ENCODE measurements around the gene JAKMIP3. TPM values are rescaled to one million over a fixed set of nuclear protein-coding genes. Genes with fewer than 3 reads are reported as not detected.

Gene JAKMIP3
- total RNA-seq, 4 donors from 2014 or later = 0.42 to 1.9 (median 0.87) TPM

GRCh38 chr10:132039371-132039770, 26.4 kb upstream of the JAKMIP3 start:
- no peaks in the 10 kb centered on the region for H3K9me3 ChIP-seq
- H3K27ac ChIP-seq = no peak overlapping the region
- no CpG with 5 or more reads among the region's 8 CpGs for WGBS, 2 donors (ENCODE audit: low coverage in 1 of 2)
- no peaks in the 10 kb centered on the region for H3K36me3 ChIP-seq
- H3K4me3 ChIP-seq = no peak overlapping the region
- TF ChIP-seq POLR2A (IDR thresholded peaks at IDR 0.05) (no peak), CTCF (IDR thresholded peaks at IDR 0.05) (no peak), POLR2AphosphoS5 (IDR thresholded peaks at IDR 0.05) (no peak), EP300 (IDR thresholded peaks at IDR 0.05) (no peak)
- H3K4me1 ChIP-seq = peaks cover 0 to 21% (median 7%) of the 10 kb centered on the region in 3 donors
- no peak for ATAC-seq
- peaks cover 64% of the 10 kb centered on the region for H3K27me3 ChIP-seq

DNA sequence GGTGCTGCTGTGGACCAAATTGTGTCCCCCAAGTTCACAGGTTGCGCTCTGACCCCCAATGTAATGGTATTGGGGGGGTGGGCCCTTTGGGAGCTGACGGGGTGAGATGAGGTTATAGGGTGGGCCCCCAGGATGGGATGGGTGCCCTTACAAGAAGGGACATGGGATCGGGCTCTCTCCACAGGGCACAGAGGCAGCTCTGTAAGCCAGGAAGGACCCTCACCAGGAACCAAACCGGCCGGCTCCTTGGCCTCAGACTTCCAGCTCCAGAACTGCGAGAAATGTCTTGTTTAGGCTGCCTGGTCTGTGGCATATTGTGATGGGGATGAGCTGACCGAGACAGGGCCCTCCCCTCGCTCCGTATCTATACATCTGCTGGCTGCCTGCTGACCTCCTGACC, 25.7 kb upstream of the JAKMIP3 start:
- Histone ChIP-seq H3K9me3 (no peaks in the 10 kb centered on the region), H3K4me1 (peaks cover 0 to 21% (median 7%) of the 10 kb centered on the region in 3 donors), H3K4me3 (no peak overlapping the region), H3K27me3 (peaks cover 63% of the 10 kb centered on the region), H3K36me3 (no peaks in the 10 kb centered on the region), H3K27ac (no peak overlapping the region)
- WGBS, 2 donors (ENCODE audit: low coverage in 1 of 2) = 54 to 66% methylated on average over 3 to 5 of the region's 9 CpGs
- ATAC-seq = no peak
- TF ChIP-seq CTCF (IDR thresholded peaks at IDR 0.05) = no peak
- no peak for TF ChIP-seq POLR2AphosphoS5 (IDR thresholded peaks at IDR 0.05)
- TF ChIP-seq EP300 (IDR thresholded peaks at IDR 0.05) = no peak
- no peak for TF ChIP-seq POLR2A (IDR thresholded peaks at IDR 0.05)

- ATAC-seq = no peak
- Histone ChIP-seq H3K36me3 (no peaks in the 10 kb centered on the region), H3K27ac (no peak overlapping the region), H3K4me3 (no peak overlapping the region), H3K9me3 (no peaks in the 10 kb centered on the region), H3K27me3 (peaks cover 50% of the 10 kb centered on the region), H3K4me1 (peaks cover 0 to 12% (median 2%) of the 10 kb centered on the region in 3 donors)
- 79 to 97% methylated on average over 2 to 5 of the region's 15 CpGs for WGBS, 2 donors (ENCODE audit: low coverage in 1 of 2)
- TF ChIP-seq POLR2AphosphoS5 (IDR thresholded peaks at IDR 0.05) (no peak), POLR2A (IDR thresholded peaks at IDR 0.05) (no peak), EP300 (IDR thresholded peaks at IDR 0.05) (no peak), CTCF (IDR thresholded peaks at IDR 0.05) (no peak)
Observed at GRCh38 chr10:132041340-132041739, 24.4 kb upstream of the JAKMIP3 start.

DNA sequence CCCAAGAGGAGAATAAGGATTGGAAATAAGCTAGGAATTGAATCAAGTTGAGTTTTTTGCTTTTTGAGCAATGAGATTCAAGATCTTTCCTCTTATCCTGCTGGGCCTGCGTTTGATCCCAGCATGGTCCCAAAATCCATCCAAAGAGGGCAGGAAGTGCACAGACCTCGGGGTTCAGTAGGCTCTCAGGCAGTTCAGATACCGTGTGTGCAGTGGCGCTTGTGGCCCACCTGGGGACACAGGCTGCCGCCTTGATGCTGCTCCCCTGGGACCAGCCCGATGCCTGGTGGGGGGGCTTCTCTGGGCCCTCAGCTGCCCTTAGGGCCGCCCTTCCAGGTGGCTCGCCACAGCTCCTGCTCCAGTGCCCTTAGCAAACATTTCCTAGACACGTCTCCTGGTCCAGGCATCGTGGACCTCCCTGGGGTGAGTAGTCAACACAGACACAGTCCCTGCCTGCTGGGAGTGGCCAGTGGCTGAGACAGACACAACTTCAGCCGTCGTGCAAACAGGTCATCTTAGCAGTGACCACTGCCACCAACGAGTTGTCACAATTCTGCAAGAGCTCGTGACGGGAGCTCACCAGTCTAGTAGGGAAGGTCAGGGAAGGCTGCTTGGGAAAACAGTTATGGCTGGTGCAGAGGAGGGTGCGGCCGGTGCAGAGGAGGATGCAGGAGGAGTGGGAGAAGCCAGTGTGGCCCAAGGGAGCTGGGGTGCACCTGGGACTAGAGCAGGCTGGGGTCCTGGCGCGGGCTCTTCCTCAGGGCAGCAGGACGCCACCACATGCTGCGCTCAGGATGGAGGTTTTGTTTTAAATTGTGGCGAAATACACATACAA, 21.7 kb upstream of the JAKMIP3 start:
- H3K27ac ChIP-seq = no peak overlapping the region
- peaks cover 29% of the 10 kb centered on the region for H3K27me3 ChIP-seq
- no peak for TF ChIP-seq POLR2A (IDR thresholded peaks at IDR 0.05)
- TF ChIP-seq CTCF (IDR thresholded peaks at IDR 0.05) = no peak
- no peak for TF ChIP-seq POLR2AphosphoS5 (IDR thresholded peaks at IDR 0.05)
- no peak for TF ChIP-seq EP300 (IDR thresholded peaks at IDR 0.05)
- no peaks in the 10 kb centered on the region for H3K4me1 ChIP-seq
- WGBS, 2 donors (ENCODE audit: low coverage in 1 of 2) = 22 to 42% methylated on average over 2 to 7 of the region's 22 CpGs
- no peak overlapping the region for H3K4me3 ChIP-seq
- no peak for ATAC-seq
- no peaks in the 10 kb centered on the region for H3K9me3 ChIP-seq
- no peaks in the 10 kb centered on the region for H3K36me3 ChIP-seq

- ATAC-seq = no peak
- 79 to 83% methylated on average over 8 to 14 of the region's 18 CpGs for WGBS, 2 donors (ENCODE audit: low coverage in 1 of 2)
- H3K9me3 ChIP-seq = no peaks in the 10 kb centered on the region
- TF ChIP-seq POLR2AphosphoS5 (IDR thresholded peaks at IDR 0.05) = no peak
- TF ChIP-seq POLR2A (IDR thresholded peaks at IDR 0.05) = no peak
- no peak for TF ChIP-seq CTCF (IDR thresholded peaks at IDR 0.05)
- no peak for TF ChIP-seq EP300 (IDR thresholded peaks at IDR 0.05)
- H3K36me3 ChIP-seq = no peaks in the 10 kb centered on the region
- H3K27ac ChIP-seq = no peak overlapping the region
- no peaks in the 10 kb centered on the region for H3K4me1 ChIP-seq
- H3K27me3 ChIP-seq = peaks cover 29% of the 10 kb centered on the region
- H3K4me3 ChIP-seq = no peak overlapping the region
Observed at GRCh38 chr10:132044803-132045202, 20.9 kb upstream of the JAKMIP3 start.
